IMR-90 (cell line): ENCODE results near the gene FBXO9.

Experiments
- BHLHE40 ChIP-seq: fragments of 150-350 bp; IDR thresholded peaks from 2 replicates; pipeline ENCODE4 v1.6.1; 2016; ENCODE audit warnings: mild to moderate bottlenecking, low read depth, low read length
- CEBPB ChIP-seq: IDR thresholded peaks from 2 replicates; pipeline ENCODE4 v1.6.1; 2012; ENCODE audit warnings: low read depth, low read length, improper control_type of control experiment
- CTCF ChIP-seq: conservative IDR thresholded peaks from 2 replicates; pipeline ENCODE4 v1.5.1; 2012; ENCODE audit warnings: mild to moderate bottlenecking, low read depth, low read length, improper control_type of control experiment
- POLR2A ChIP-seq: IDR thresholded peaks from 2 replicates; pipeline ENCODE4 v1.6.1; 2012; ENCODE audit warnings: mild to moderate bottlenecking, low read depth, low read length
- TF ChIP-seq, protein P1 (sequence below): fragments of 150-350 bp; IDR thresholded peaks from 2 replicates; pipeline ENCODE4 v1.6.1; 2016; ENCODE audit warnings: low read depth, mild to moderate bottlenecking, low read length, moderate library complexity, borderline replicate concordance

DNA sequence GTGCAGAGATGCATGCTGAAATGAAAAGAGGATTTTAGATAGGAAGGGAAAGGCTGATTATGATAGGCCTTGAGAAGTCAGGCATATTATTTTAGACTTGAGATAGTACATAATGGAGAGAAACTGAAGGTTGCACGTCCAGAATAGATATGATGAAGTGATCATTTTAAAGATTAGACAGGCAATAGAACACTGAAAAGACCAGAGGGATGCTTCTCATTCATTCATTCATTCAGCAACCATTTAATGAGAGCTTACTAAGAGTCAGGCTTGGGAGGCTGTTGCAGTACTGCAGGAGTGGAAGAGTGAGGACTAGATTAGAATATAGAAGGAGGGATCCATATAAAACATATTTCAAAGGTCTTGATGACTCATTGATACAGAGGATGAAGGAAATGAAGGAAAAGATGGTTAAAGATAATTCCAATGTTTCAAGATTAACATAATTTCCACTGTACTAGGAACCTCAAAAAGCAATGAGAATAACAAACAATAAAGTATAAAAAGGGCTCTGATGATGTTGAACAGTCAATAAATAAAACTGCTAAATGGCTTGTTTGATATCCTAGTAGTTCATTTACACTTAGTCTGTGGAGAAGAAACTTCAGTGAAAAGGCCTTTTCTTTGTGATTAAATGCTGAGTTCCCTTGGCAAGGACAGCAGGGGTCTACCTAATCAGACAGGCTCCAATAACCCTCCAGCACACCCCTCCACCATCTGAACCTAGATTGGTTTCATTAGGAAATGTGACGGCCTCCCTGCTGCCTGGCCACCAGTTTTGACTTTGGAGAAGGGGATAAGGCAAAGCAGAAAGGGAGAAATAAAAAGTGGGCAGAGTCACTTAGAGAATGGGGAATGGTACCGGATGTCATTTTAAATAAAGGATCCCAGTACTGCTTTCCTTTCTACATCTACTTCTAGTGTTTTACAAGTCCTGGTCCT, 5.3 kb upstream of the FBXO9 start:
- TF ChIP-seq CTCF (no peak), CEBPB (no peak), POLR2A (no peak), BHLHE40 (no peak)
- TF ChIP-seq, protein P1, sequence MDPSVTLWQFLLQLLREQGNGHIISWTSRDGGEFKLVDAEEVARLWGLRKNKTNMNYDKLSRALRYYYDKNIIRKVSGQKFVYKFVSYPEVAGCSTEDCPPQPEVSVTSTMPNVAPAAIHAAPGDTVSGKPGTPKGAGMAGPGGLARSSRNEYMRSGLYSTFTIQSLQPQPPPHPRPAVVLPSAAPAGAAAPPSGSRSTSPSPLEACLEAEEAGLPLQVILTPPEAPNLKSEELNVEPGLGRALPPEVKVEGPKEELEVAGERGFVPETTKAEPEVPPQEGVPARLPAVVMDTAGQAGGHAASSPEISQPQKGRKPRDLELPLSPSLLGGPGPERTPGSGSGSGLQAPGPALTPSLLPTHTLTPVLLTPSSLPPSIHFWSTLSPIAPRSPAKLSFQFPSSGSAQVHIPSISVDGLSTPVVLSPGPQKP: no peak
